Esophagus muscularis mucosa (tissue), 3 donors: Measurements from ENCODE around the gene TNFRSF21.

Experiments used
- POLR2A ChIP-seq: fragments of 450-650 bp; IDR thresholded peaks from one replicate; pipeline ENCODE4 v1.6.1; 2017; ENCODE audit warnings: antibody characterized with exemption, moderate library complexity, mild to moderate bottlenecking, low read depth
- POLR2AphosphoS5 ChIP-seq, 2 donors: sonication (generic); formaldehyde crosslinking; IDR thresholded peaks; one replicate each; pipeline ENCODE4 v1.6.1; 2017; ENCODE audit warnings: antibody characterized with exemption in 2 of 2
- TF ChIP-seq, protein P1 (sequence below), 3 experiments: fragments of 200-600 bp in 2 of 3; fragments of 450-650 bp in 1 of 3; sonication (generic) in 2 of 3; IDR thresholded peaks; one replicate each; pipeline ENCODE4 v1.5.1; 2017 to 2019; ENCODE audit warnings: antibody characterized with exemption in 3 of 3, mild to moderate bottlenecking in 2 of 3, moderate library complexity in 1 of 3

DNA sequence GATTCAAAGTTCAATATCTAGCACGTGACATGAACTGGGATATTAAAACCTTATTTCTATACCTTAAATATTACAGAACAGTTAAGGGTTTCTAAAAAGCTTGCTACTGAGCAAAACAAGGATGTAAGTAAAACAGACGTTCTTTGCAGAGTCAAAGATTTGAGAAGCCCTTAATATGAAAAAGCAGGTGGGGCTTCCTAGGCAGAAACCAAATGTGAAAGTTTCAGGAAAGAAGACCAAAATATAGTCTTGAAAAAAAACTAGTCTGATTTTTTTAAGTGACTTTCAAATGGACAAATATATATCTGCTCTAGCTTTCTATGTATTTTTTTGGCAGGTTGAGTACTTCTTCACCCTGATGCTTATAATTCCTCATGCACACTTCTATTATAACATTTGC is 63.2 kb downstream of the TNFRSF21 start:
- TF ChIP-seq, protein P1, sequence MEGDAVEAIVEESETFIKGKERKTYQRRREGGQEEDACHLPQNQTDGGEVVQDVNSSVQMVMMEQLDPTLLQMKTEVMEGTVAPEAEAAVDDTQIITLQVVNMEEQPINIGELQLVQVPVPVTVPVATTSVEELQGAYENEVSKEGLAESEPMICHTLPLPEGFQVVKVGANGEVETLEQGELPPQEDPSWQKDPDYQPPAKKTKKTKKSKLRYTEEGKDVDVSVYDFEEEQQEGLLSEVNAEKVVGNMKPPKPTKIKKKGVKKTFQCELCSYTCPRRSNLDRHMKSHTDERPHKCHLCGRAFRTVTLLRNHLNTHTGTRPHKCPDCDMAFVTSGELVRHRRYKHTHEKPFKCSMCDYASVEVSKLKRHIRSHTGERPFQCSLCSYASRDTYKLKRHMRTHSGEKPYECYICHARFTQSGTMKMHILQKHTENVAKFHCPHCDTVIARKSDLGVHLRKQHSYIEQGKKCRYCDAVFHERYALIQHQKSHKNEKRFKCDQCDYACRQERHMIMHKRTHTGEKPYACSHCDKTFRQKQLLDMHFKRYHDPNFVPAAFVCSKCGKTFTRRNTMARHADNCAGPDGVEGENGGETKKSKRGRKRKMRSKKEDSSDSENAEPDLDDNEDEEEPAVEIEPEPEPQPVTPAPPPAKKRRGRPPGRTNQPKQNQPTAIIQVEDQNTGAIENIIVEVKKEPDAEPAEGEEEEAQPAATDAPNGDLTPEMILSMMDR (IDR thresholded peaks at IDR 0.05) = no peak
- TF ChIP-seq POLR2A (no peak), POLR2AphosphoS5 (IDR thresholded peaks at IDR 0.05) (no peak)
